GM18858 (cell line): ENCODE results near the gene ERLEC1.
"Not testable (repeated sequence)": the region's sequence is repeated elsewhere in the genome, so short reads cannot be mapped to it uniquely, and the experiment has no call there.

Source experiments
- ATAC-seq: cut with Tn5 transposase; IDR thresholded peaks from one replicate; pipeline ENCODE4 v1.9.1; 2021; ENCODE audit not compliant: unreplicated experiment

Gene ERLEC1

GRCh38 chr2:53828331-53828730 is 41.5 kb downstream of the ERLEC1 start:
- ATAC-seq = no peak

- no peak for ATAC-seq
Measured at GRCh38 chr2:53829273-53829979, 42.6 kb downstream of the ERLEC1 start.

GRCh38 chr2:53829980-53830290 is 43.1 kb downstream of the ERLEC1 start:
- not testable (repeated sequence) for ATAC-seq

GRCh38 chr2:53840580-53840979 is 53.7 kb downstream of the ERLEC1 start:
- no peak for ATAC-seq

- ATAC-seq = not testable (repeated sequence)
Measured at GRCh38 chr2:53841651-53842050, 54.8 kb downstream of the ERLEC1 start.

- ATAC-seq = no peak
Measured at GRCh38 chr2:53842891-53843290, 56.0 kb downstream of the ERLEC1 start.

GRCh38 chr2:53843595-53843994 is 56.8 kb downstream of the ERLEC1 start:
- no peak for ATAC-seq

GRCh38 chr2:53848062-53848461 is 61.2 kb downstream of the ERLEC1 start:
- ATAC-seq = no peak

- not testable (repeated sequence) for ATAC-seq
Measured at GRCh38 chr2:53851052-53851757, 64.4 kb downstream of the ERLEC1 start.

- ATAC-seq = no peak
Measured at GRCh38 chr2:53852532-53852931, 65.7 kb downstream of the ERLEC1 start.

- peak; percentile 61 for ATAC-seq
Measured at GRCh38 chr2:53854678-53855077, 67.8 kb downstream of the ERLEC1 start.

GRCh38 chr2:53856272-53856671 is 69.4 kb downstream of the ERLEC1 start:
- ATAC-seq = no peak

- ATAC-seq = no peak
Measured at GRCh38 chr2:53859206-53860181, 72.7 kb downstream of the ERLEC1 start, which contains the start of gene GPR75. GPR75 (minus strand) TSS chr2:53859967; CDS start chr2:53854756, 5,211 bp downstream.

- ATAC-seq = no peak
Measured at GRCh38 chr2:53861824-53862223, 75.0 kb downstream of the ERLEC1 start.

- no peak for ATAC-seq
Measured at GRCh38 chr2:53863538-53864227, 76.8 kb downstream of the ERLEC1 start.

- no peak for ATAC-seq
Measured at GRCh38 chr2:53865264-53865663, 78.4 kb downstream of the ERLEC1 start.

- no peak for ATAC-seq
Measured at GRCh38 chr2:53865962-53866361, 79.1 kb downstream of the ERLEC1 start.

- no peak for ATAC-seq
Measured at GRCh38 chr2:53867169-53867568, 80.3 kb downstream of the ERLEC1 start.

GRCh38 chr2:53867773-53868172 is 80.9 kb downstream of the ERLEC1 start:
- ATAC-seq = no peak
